ENCODE data around the gene ACBD6. TPM values are rescaled to one million over a fixed set of nuclear protein-coding genes. Genes with fewer than 3 reads are reported as not detected.

ACBD6 gene
- total RNA-seq, 1 donor from 2014 or later = 49.1 TPM

- no peaks in the 10 kb centered on the region for H3K36me3 Mint-ChIP-seq
- DNase-seq (ENCODE audit: extremely low spot score, unreplicated experiment) = no peak
- no peaks in the 10 kb centered on the region for H3K27me3 Mint-ChIP-seq
- H3K4me3 Mint-ChIP-seq = no peak overlapping the region
- no peak for TF ChIP-seq CTCF (conservative IDR thresholded peaks at IDR 0.05)
- no peak overlapping the region for H3K27ac Mint-ChIP-seq
- H3K4me1 Mint-ChIP-seq (ENCODE audit: unreplicated experiment) = no peaks in the 10 kb centered on the region
- peaks cover 5% of the 10 kb centered on the region for H3K9me3 Mint-ChIP-seq
Measured at GRCh38 chr1:180327089-180327488, 175.3 kb downstream of the ACBD6 start.

DNA sequence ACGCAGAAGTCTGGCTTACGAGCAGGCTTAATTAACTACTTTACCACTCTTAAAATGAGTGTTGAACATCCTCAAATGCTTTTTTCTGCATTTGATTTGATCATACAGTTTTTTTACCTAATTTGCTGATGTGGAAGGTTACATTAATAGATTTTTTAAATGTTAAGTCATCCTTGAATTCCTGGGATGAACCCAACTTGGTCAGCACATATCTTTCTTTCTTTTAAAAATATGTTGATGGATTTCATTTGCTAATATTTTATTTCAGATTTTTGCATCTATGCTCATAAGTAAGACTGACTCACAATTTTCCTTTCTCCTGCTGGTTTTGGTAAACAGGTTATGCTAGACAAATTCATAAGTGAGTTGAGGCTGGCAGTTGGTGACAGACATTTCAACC lies 189.5 kb downstream of the ACBD6 start:
- no peaks in the 10 kb centered on the region for H3K9me3 Mint-ChIP-seq
- no peak for TF ChIP-seq CTCF (conservative IDR thresholded peaks at IDR 0.05)

DNA sequence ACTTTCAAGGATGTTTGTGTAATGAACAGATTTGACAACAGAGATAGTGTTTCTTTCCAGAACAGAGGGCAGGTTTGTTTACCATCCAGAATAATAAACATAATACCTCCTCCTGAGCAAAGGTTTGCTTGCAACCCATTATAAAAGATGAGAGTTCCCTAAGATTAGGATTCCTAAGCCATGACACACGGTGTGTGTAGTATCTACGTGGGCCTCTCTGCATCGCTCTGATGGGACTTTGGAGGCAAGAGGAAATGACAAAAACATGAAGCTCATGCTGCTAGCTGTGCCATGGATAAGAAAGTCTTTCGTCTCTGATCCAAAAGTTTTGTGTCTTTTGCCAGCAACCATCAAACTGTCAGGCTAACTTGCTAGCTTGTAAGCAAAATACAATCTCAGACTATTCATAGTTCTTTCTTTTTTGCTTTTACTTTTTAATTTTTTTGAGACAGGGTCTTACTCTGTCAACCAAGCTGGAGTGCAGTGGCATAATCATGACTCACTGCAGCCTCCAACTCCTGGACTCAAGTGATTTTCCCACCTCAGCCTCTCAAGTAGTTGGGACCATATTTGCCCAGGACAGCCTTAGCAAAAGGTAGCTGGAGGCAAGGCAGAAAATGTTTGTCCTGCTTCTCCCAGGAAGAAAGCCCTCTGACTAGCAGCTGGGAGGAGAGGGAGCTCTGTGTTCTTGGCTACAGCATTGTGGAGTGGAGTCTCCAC lies 191.2 kb downstream of the ACBD6 start:
- peaks cover 5% of the 10 kb centered on the region for H3K9me3 Mint-ChIP-seq
- H3K4me1 Mint-ChIP-seq (ENCODE audit: unreplicated experiment) = peaks cover 5% of the 10 kb centered on the region
- H3K27me3 Mint-ChIP-seq = no peaks in the 10 kb centered on the region
- TF ChIP-seq CTCF (conservative IDR thresholded peaks at IDR 0.05) = no peak
- H3K36me3 Mint-ChIP-seq = peaks cover 22% of the 10 kb centered on the region
- DNase-seq (ENCODE audit: extremely low spot score, unreplicated experiment) = no peak
- H3K4me3 Mint-ChIP-seq = no peak overlapping the region
- no peak overlapping the region for H3K27ac Mint-ChIP-seq

More for the DNA sequence above, 189.5 kb downstream of the ACBD6 start:
- Mint-ChIP-seq H3K36me3 (peaks cover 11% of the 10 kb centered on the region), H3K27ac (no peak overlapping the region), H3K4me1 (ENCODE audit: unreplicated experiment) (peaks cover 5% of the 10 kb centered on the region), H3K4me3 (no peak overlapping the region), H3K27me3 (no peaks in the 10 kb centered on the region)
- no peak for DNase-seq (ENCODE audit: extremely low spot score, unreplicated experiment)

DNA sequence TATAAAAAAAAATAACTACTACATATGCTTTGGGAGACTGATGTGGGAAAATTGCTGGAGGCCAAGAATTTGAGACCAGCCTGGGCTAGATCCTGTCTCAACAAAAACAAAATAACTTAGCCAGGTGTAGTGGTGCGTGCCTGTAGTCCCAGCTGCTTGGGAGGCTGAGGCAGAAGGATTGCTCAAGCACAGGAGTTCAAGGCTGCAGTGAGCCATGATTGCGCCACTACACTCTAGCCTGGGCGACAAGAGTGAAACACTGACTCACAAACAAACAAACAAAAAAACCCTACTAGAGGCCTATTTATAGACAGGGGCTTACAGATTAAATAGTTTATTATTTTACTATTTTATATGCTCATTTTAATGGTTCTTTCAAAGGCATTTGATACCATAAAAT lies 192.3 kb downstream of the ACBD6 start:
- Mint-ChIP-seq H3K4me3 (no peak overlapping the region), H3K27ac (no peak overlapping the region), H3K4me1 (ENCODE audit: unreplicated experiment) (peaks cover 5% of the 10 kb centered on the region), H3K27me3 (no peaks in the 10 kb centered on the region), H3K9me3 (peaks cover 5% of the 10 kb centered on the region), H3K36me3 (peaks cover 22% of the 10 kb centered on the region)
- DNase-seq (ENCODE audit: extremely low spot score, unreplicated experiment) = no peak
- no peak for TF ChIP-seq CTCF (conservative IDR thresholded peaks at IDR 0.05)

GRCh38 chr1:180309338-180309737 lies 193.0 kb downstream of the ACBD6 start:
- Mint-ChIP-seq H3K4me1 (ENCODE audit: unreplicated experiment) (peaks cover 5% of the 10 kb centered on the region), H3K27ac (peak overlapping the region; percentile 12), H3K4me3 (no peak overlapping the region), H3K27me3 (no peaks in the 10 kb centered on the region), H3K36me3 (peaks cover 22% of the 10 kb centered on the region), H3K9me3 (peaks cover 5% of the 10 kb centered on the region)
- DNase-seq (ENCODE audit: extremely low spot score, unreplicated experiment) = no peak
- no peak for TF ChIP-seq CTCF (conservative IDR thresholded peaks at IDR 0.05)

Measured in type B pancreatic cell (in vitro differentiated cells).